Amygdala (tissue), 56 donors: Measurements from ENCODE around the gene MYG1.

Source experiments
- DNase-seq, 56 donors: peaks; one replicate each; lab custom pipeline; 2025; lab: John Stamatoyannopoulos, UW

The MYG1 gene

GRCh38 chr12:53352331-53353256 lies 53.1 kb downstream of the MYG1 start:
- DNase-seq, result peak in 53 of 56 donors; percentile 10 to 92 (median 63)

GRCh38 chr12:53353257-53353655 lies 53.8 kb downstream of the MYG1 start:
- no peak for DNase-seq

GRCh38 chr12:53355121-53355520 lies 55.6 kb downstream of the MYG1 start:
- DNase-seq, result no peak
